Smooth muscle cell (in vitro differentiated cells): Measurements from ENCODE around the gene OSBP2. TPM values are rescaled to one million over a fixed set of nuclear protein-coding genes. Genes with fewer than 3 reads are reported as not detected.

Source experiments
- DNase-seq: peaks from one replicate; lab custom pipeline; 2025; ENCODE audit not compliant: unreplicated experiment; lab: John Stamatoyannopoulos, UW
- H2AFZ ChIP-seq: fragments of 200-600 bp; sonication (generic); 2 replicates; pipeline ENCODE4 v1.6.0; 2016; ENCODE audit warnings: antibody characterized with exemption, low read depth, mild to moderate bottlenecking
- H3F3A ChIP-seq: fragments of 200-600 bp; sonication (generic); 2 replicates; pipeline ENCODE4 v1.6.0; 2017; ENCODE audit warnings: antibody characterized with exemption, low read depth
- H3K27ac ChIP-seq: fragments of 200-600 bp; sonication (generic); 2 replicates; pipeline ENCODE4 v1.5.1; 2016; ENCODE audit warnings: low read depth, mild to moderate bottlenecking
- H3K27me3 ChIP-seq: fragments of 200-600 bp; sonication (generic); 2 replicates; pipeline ENCODE4 v1.6.1; 2016; ENCODE audit warnings: low read depth, mild to moderate bottlenecking
- H3K36me3 ChIP-seq: fragments of 200-600 bp; sonication (generic); 2 replicates; pipeline ENCODE4 v1.5.1; 2016; ENCODE audit warnings: low read depth
- H3K4me1 ChIP-seq: fragments of 200-600 bp; sonication (generic); 2 replicates; pipeline ENCODE4 v1.5.1; 2016; ENCODE audit warnings: low read depth
- H3K4me2 ChIP-seq: fragments of 200-600 bp; sonication (generic); 2 replicates; pipeline ENCODE4 v1.6.0; 2016; ENCODE audit warnings: mild to moderate bottlenecking
- H3K4me3 ChIP-seq: fragments of 200-600 bp; sonication (generic); 2 replicates; pipeline ENCODE4 v1.5.1; 2016; ENCODE audit warnings: mild to moderate bottlenecking
- H3K79me2 ChIP-seq: fragments of 200-600 bp; sonication (generic); 2 replicates; pipeline ENCODE4 v1.6.0; 2016; ENCODE audit warnings: low read depth, mild to moderate bottlenecking
- H3K9ac ChIP-seq: fragments of 200-600 bp; sonication (generic); 2 replicates; pipeline ENCODE4 v1.6.0; 2016; ENCODE audit warnings: low read depth
- H3K9me3 ChIP-seq: fragments of 200-600 bp; sonication (generic); replicated peaks from 2 replicates; pipeline ENCODE4 v1.5.1; 2016; ENCODE audit warnings: low read depth
- H4K20me1 ChIP-seq: fragments of 200-600 bp; sonication (generic); 2 replicates; pipeline ENCODE4 v1.6.0; 2016; ENCODE audit warnings: low read depth
- WGBS: methylation state at CpG from one replicate; pipeline ENCODE4 v1.1.7; 2016; ENCODE audit warnings: low lambda C conversion rate; 5-methylcytosine and 5-hydroxymethylcytosine counted together
- polyA plus RNA-seq: library from polyadenylated mRNA; unstranded; fragments of >200 nt; fragmentation: Nextera tagmentation; extraction: Ambion mirVana; gene quantifications from 2 replicates; pipeline ENCODE4 v1.2.1, GENCODE V29; 2016
- total RNA-seq: library from RNA; depleted of rRNA; stranded (reverse); fragments of >200 nt; gene quantifications from 2 replicates; pipeline ENCODE4 v1.2.3, GENCODE V29; 2014
- TF ChIP-seq, protein P1 (sequence below): fragments of 200-600 bp; sonication (generic); IDR thresholded peaks from 2 replicates; pipeline ENCODE4 v1.5.1; 2017; ENCODE audit warnings: borderline replicate concordance, mild to moderate bottlenecking, antibody characterized with exemption; ENCODE audit not compliant: insufficient read depth, poor library complexity, severe bottlenecking

OSBP2 gene, protein sequence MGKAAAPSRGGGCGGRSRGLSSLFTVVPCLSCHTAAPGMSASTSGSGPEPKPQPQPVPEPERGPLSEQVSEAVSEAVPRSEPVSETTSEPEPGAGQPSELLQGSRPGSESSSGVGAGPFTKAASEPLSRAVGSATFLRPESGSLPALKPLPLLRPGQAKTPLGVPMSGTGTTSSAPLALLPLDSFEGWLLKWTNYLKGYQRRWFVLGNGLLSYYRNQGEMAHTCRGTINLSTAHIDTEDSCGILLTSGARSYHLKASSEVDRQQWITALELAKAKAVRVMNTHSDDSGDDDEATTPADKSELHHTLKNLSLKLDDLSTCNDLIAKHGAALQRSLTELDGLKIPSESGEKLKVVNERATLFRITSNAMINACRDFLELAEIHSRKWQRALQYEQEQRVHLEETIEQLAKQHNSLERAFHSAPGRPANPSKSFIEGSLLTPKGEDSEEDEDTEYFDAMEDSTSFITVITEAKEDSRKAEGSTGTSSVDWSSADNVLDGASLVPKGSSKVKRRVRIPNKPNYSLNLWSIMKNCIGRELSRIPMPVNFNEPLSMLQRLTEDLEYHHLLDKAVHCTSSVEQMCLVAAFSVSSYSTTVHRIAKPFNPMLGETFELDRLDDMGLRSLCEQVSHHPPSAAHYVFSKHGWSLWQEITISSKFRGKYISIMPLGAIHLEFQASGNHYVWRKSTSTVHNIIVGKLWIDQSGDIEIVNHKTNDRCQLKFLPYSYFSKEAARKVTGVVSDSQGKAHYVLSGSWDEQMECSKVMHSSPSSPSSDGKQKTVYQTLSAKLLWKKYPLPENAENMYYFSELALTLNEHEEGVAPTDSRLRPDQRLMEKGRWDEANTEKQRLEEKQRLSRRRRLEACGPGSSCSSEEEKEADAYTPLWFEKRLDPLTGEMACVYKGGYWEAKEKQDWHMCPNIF
- total RNA-seq = 4.6 and 9.1 TPM in 2 replicates
- polyA plus RNA-seq = 3.8 and 4.9 TPM in 2 replicates

GRCh38 chr22:30694640-30695350, at the start of gene OSBP2:
OSBP2 (plus strand) TSS chr22:30694874; CDS start chr22:30694910, 36 bp downstream.
- WGBS = 4% methylated on average over 54 of the region's 88 CpGs
- no peak for DNase-seq
- H3F3A ChIP-seq = no peaks in the 10 kb centered on the region

GRCh38 chr22:30646518-30647160, 48.0 kb upstream of the OSBP2 start:
- Histone ChIP-seq H4K20me1 (no peaks in the 10 kb centered on the region), H3K79me2 (no peaks in the 10 kb centered on the region), H3F3A (no peaks in the 10 kb centered on the region), H3K36me3 (no peaks in the 10 kb centered on the region), H2AFZ (no peak overlapping the region), H3K27ac (no peak overlapping the region), H3K4me3 (no peak overlapping the region), H3K4me2 (no peak overlapping the region), H3K4me1 (no peaks in the 10 kb centered on the region), H3K9me3 (no peaks in the 10 kb centered on the region), H3K9ac (no peak overlapping the region), H3K27me3 (no peaks in the 10 kb centered on the region)
- TF ChIP-seq, protein P1, sequence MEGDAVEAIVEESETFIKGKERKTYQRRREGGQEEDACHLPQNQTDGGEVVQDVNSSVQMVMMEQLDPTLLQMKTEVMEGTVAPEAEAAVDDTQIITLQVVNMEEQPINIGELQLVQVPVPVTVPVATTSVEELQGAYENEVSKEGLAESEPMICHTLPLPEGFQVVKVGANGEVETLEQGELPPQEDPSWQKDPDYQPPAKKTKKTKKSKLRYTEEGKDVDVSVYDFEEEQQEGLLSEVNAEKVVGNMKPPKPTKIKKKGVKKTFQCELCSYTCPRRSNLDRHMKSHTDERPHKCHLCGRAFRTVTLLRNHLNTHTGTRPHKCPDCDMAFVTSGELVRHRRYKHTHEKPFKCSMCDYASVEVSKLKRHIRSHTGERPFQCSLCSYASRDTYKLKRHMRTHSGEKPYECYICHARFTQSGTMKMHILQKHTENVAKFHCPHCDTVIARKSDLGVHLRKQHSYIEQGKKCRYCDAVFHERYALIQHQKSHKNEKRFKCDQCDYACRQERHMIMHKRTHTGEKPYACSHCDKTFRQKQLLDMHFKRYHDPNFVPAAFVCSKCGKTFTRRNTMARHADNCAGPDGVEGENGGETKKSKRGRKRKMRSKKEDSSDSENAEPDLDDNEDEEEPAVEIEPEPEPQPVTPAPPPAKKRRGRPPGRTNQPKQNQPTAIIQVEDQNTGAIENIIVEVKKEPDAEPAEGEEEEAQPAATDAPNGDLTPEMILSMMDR = no peak
- DNase-seq = no peak
- WGBS = 96% methylated on average over 25 of the region's 25 CpGs

More at GRCh38 chr22:30694640-30695350, at the start of gene OSBP2:
- H3K36me3 ChIP-seq = no peaks in the 10 kb centered on the region
- TF ChIP-seq, protein P1 = no peak
- H3K79me2 ChIP-seq = no peaks in the 10 kb centered on the region
- H3K4me1 ChIP-seq = peaks cover 2% of the 10 kb centered on the region
- peak within 1 kb of the TSS; percentile 64 for H3K4me3 ChIP-seq
- H3K27me3 ChIP-seq = peaks cover 30% of the 10 kb centered on the region
- no peak within 1 kb of the TSS for H3K9ac ChIP-seq
- H3K4me2 ChIP-seq = peak within 1 kb of the TSS; percentile 98
- H2AFZ ChIP-seq = peak within 1 kb of the TSS; percentile 74
- no peak within 1 kb of the TSS for H3K27ac ChIP-seq
- no peaks in the 10 kb centered on the region for H4K20me1 ChIP-seq
- H3K9me3 ChIP-seq = no peaks in the 10 kb centered on the region

DNA sequence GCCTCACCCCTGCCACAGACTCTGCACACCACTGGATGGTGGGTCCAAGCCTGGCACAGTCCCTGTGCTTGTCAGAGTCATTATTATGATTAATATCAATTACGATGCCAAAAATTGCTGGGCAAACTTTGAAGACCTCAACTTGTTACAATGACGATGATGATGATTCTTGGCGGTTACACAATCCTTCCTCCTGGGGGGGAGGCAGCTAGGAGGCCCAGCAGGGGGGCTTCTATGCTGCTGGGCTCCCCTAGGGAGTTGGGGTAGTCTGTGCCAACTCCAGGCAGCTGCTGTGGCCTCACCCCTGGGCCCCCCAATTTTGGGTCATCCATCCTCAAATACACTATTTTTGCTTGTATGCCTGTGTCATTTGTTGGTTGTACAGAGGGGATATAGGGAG, 47.1 kb upstream of the OSBP2 start:
- TF ChIP-seq, protein P1 = no peak
- H3K27me3 ChIP-seq = no peaks in the 10 kb centered on the region
- 95% methylated on average over 3 of the region's 3 CpGs for WGBS
- no peak overlapping the region for H3K9ac ChIP-seq
- no peaks in the 10 kb centered on the region for H3K9me3 ChIP-seq
- H3K36me3 ChIP-seq = no peaks in the 10 kb centered on the region
- no peak for DNase-seq
- H4K20me1 ChIP-seq = no peaks in the 10 kb centered on the region
- no peaks in the 10 kb centered on the region for H3F3A ChIP-seq
- no peaks in the 10 kb centered on the region for H3K4me1 ChIP-seq
- H2AFZ ChIP-seq = no peak overlapping the region
- no peak overlapping the region for H3K4me3 ChIP-seq
- no peak overlapping the region for H3K4me2 ChIP-seq
- no peak overlapping the region for H3K27ac ChIP-seq
- no peaks in the 10 kb centered on the region for H3K79me2 ChIP-seq
